K562 treated with DMSO at 1 percent for 12 hours (cell line): ENCODE measurements around the gene SACM1L. TPM values are rescaled to one million over a fixed set of nuclear protein-coding genes. Genes with fewer than 3 reads are reported as not detected.

Experiments
- total RNA-seq: library from RNA; unstranded; fragments of 300-600 nt; gene quantifications from 2 replicates; pipeline ENCODE4 v1.2.3, GENCODE V29; 2022; ENCODE audit not compliant: insufficient read depth

Gene SACM1L, protein sequence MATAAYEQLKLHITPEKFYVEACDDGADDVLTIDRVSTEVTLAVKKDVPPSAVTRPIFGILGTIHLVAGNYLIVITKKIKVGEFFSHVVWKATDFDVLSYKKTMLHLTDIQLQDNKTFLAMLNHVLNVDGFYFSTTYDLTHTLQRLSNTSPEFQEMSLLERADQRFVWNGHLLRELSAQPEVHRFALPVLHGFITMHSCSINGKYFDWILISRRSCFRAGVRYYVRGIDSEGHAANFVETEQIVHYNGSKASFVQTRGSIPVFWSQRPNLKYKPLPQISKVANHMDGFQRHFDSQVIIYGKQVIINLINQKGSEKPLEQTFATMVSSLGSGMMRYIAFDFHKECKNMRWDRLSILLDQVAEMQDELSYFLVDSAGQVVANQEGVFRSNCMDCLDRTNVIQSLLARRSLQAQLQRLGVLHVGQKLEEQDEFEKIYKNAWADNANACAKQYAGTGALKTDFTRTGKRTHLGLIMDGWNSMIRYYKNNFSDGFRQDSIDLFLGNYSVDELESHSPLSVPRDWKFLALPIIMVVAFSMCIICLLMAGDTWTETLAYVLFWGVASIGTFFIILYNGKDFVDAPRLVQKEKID
- total RNA-seq: 13.8 and 38.3 TPM in 2 replicates

DNA sequence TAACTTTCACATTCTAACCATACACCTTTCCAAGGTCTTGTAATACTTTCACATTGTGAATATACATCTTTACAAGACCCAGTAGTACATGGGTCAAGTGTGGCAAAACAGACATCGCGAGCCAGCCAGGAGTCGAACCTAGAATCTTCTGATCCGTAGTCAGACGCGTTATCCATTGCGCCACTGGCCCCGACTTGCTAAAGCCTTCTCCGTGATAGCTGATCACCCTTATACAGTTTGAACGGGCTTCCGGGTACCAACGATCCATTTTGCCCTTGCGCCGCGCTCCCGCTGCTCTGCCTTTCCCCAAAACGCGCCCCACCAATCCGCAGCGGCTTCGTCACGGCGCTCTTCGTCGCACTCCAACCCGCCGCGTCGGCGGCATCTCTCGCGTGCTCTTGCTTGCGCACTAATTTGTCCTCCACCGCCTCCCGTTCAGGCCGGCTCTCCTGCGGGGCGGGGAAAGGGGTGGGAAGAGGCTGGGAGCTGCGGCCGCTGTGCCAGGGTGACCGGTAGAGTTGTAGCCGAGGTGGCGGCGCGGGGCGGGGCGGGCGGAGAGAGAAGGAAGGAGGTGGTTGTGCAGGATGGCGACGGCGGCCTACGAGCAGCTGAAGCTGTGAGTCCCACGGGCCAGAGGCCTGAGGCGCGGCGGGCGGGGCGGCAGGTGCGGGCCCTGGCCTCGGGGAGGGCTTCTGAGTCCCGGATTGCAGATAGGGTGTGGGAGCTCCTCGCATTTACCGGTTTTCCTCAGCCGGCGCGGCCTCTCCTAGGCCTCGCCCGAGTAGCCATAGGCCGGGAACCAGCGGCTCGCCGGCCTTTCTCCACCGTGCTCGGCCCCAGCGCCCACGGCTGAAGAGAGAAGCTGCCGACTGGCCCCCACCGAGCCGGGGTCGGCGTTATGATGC lies at the start of gene SACM1L:
SACM1L (plus strand) TSS at position 515 of the 905 bp plus-strand sequence; CDS start at position 585, 70 bp downstream.

Other genes with a start within 250 kb of the SACM1L start
- gene LIMD1, start 94.6 kb upstream of the SACM1L start, total RNA-seq: 3.9 and 22.8 TPM in 2 replicates
- not detected in 2 replicates for gene SLC6A20, start 107.1 kb downstream of the SACM1L start, total RNA-seq
- 5.8 and 11.1 TPM in 2 replicates for gene LZTFL1, start 152.7 kb downstream of the SACM1L start, total RNA-seq
- 0.74 TPM in 1 of 2 replicates, not detected in the other for gene CCR9, start 197.1 kb downstream of the SACM1L start, total RNA-seq